GM10266 (cell line): Measurements from ENCODE around the gene SCIN.
"Not testable (repeated sequence)": the region's sequence is repeated elsewhere in the genome, so short reads cannot be mapped to it uniquely, and the experiment has no call there.

ENCODE experiments used
- DNase-seq: peaks from one replicate; pipeline ENCODE4 v3.0.0; 2012; ENCODE audit errors: extremely low spot score
- TF ChIP-seq, protein P1 (sequence below): IDR thresholded peaks from 2 replicates; pipeline ENCODE4 v1.5.1; 2012; ENCODE audit warnings: mild to moderate bottlenecking, low read depth; ENCODE audit not compliant: control insufficient read depth, insufficient read depth; ENCODE audit errors: missing control alignments

The SCIN gene

DNA sequence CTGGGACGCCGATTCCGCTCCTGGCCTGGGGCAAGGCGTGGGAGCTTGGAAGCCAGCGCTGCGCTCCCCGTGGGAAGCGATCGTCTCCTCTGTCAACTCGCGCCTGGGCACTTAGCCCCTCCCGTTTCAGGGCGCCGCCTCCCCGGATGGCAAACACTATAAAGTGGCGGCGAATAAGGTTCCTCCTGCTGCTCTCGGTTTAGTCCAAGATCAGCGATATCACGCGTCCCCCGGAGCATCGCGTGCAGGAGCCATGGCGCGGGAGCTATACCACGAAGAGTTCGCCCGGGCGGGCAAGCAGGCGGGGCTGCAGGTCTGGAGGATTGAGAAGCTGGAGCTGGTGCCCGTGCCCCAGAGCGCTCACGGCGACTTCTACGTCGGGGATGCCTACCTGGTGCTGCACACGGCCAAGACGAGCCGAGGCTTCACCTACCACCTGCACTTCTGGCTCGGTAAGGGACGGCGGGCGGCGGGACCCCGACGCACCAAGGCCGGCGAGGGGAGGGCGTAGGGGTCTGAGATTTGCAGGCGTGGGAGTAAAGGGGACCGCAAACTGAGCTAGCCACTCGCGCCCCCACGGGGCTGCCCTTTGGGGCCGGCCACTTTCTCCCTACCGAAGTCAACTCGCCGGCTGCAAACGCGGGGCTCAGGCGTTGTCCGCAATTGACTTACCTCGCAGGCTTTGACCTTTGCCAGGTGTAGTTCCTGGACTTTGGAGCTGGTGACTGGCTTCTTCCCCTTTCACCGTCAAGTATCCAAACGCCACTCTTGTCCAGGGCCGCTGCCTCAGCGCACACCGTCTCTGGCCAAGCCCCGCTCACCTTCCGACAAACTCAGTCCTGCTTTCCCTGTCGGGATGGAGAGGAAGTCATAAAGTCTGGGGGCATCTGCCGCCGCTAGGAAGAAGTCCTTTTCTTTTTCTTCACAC is at the start of gene SCIN:
TSS of gene SCIN (plus strand) at position 187 of the 928 bp plus-strand sequence. CDS start at position 254, 67 bp downstream.
- TF ChIP-seq, protein P1, sequence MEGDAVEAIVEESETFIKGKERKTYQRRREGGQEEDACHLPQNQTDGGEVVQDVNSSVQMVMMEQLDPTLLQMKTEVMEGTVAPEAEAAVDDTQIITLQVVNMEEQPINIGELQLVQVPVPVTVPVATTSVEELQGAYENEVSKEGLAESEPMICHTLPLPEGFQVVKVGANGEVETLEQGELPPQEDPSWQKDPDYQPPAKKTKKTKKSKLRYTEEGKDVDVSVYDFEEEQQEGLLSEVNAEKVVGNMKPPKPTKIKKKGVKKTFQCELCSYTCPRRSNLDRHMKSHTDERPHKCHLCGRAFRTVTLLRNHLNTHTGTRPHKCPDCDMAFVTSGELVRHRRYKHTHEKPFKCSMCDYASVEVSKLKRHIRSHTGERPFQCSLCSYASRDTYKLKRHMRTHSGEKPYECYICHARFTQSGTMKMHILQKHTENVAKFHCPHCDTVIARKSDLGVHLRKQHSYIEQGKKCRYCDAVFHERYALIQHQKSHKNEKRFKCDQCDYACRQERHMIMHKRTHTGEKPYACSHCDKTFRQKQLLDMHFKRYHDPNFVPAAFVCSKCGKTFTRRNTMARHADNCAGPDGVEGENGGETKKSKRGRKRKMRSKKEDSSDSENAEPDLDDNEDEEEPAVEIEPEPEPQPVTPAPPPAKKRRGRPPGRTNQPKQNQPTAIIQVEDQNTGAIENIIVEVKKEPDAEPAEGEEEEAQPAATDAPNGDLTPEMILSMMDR, result no peak
- no peak for DNase-seq

DNA sequence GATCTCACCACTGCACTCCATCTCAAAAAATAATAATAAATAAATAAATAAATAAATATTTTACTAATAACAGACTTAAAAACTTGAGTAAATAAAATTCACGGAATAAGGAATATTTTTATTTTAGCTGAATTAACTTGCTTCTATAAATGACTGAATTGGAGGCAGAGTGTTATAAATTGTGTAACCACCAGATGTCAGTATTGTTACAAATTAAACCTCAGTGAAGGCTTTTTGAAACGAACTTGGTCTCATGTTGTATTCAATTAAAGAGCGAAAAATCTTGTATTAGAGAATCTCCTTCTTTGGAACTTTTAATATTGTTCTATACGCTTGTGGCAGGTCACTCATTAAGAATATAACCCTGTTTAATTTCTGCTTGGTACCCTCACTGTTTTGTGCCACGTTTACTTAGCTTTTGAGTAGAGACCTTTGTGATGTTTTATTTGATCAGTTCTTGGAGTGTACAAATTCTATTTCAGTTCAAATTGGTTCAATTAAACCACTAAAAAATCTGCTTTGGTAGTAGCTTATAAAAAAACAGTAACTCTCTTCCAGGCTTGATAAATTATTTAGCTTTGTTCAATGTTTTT is 45.6 kb upstream of the SCIN start:
- TF ChIP-seq, protein P1, result peak; percentile 55
- DNase-seq, result peak; percentile 22

DNA sequence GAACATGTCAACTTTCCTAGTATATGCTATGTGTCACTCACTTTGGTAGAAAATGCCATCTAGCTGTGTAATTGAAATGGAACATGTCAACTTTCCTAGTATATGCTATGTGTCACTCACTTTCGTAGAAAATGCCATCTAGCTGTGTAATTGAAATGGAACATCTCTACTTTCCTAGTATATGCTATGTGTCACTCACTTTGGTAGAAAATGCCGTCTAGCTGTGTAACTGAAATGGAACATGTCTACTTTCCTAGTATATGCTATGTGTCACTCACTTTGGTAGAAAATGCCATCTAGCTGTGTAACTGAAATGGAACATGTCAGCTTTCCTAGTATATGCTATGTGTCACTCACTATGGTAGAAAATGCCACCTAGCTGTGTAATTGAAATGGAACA is 43.8 kb upstream of the SCIN start:
- not testable (repeated sequence) for DNase-seq

DNA sequence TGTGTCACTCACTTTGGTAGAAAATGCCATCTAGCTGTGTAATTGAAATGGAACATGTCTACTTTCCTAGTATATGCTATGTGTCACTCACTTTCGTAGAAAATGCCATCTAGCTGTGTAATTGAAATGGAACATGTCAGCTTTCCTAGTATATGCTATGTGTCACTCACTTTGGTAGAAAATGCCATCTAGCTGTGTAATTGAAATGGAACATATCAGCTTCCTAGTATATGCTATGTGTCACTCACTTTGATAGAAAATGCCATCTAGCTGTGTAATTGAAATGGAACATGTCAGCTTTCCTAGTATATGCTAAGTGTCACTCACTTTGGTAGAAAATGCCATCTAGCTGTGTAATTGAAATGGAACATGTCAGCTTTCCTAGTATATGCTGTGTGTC is 42.9 kb upstream of the SCIN start:
- DNase-seq, result not testable (repeated sequence)

DNA sequence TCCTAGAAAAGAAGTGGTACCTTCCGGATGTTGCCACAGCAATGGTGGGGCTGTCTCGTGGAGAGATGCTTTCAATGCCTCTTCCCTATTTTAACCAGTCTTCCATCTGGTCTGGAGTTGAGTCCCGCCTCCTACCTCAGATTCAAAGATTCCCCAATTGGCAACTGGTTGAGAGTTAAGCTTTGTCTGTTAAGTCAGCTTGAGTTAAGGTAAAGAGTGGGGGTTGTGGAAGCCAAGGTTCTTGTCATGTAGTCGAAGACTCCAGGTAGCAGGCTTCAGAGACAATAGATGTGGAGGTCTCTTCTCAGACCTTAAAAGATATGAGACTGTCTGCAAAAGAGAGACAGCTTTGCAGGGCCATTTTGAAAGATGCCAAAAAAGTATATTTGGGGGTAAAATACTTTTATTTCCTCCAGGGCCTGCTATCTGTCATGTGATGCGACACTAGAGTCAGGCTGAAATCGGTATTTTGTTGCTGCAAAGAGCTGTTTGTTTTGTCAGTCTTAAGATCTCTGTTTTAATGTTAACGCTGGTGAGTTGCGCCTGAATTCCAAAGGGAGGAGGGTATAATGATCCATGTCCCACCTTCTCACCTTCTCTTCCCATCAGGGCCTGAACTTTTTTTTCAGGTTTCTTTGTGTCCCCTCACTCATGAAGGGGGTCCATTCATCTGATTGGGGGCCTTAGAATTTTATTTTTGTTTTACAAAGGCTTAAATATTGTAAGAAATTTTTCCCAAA is 40.4 kb upstream of the SCIN start:
- TF ChIP-seq, protein P1, result no peak
- DNase-seq, result no peak

DNA sequence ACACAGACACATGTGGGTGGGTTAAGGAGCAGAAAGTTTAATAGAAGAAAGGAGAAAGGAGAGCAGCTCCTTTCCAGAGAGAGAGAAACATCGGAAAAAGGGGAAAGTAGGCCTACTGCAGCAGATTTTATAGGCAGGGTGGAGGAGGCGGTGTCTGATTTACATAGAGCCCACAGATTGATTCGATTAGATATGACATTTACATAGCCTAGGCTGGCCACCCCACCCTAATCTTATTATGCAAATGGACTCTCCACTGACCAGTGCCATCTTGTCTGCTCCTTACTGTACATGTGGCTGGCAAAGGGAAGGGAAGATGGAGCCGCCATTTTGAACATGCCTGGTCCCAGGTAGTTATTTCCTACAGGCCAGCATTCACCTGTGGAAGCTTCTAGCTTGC is 38.7 kb upstream of the SCIN start:
- TF ChIP-seq, protein P1, result no peak

DNA sequence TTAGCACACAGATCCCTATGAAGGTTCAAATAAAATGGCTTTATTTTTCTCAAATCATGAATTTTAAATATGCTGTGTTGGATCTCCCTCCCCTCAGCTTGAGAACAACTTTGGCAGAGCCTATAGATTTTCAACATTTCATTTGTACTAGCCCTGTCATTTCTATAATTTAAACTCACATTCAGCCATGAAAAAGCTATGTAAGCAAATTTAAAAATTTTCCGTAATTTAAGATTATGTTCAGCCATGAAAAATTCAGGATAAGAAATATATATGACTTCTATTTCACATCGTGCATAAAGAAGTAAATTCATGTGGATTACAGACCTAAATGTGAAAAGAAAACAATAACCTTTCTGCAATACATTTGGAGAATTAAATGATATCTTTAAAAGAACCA is 36.5 kb upstream of the SCIN start:
- TF ChIP-seq, protein P1, result no peak
- no peak for DNase-seq

More for the DNA sequence above, 38.7 kb upstream of the SCIN start:
- no peak for DNase-seq

DNA sequence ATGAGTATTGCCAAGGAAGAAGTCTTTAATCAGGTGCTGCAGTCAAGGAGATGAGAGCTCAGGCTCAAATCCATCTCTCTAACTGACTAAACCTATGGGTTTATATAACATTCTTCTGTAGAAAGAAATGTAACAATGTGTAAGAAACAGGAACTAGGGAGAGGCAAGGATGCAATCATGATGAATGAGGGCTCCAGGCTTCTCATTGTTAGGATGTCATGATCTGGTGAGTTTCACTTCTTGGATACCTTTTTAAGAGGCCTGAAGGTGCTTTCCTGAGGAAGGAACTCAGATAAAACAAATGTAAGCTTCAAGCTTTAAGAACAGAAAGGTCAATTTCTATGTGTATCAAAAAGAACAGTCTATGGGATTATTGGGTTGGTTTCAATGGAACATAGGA is 30.8 kb upstream of the SCIN start:
- TF ChIP-seq, protein P1, result no peak
- DNase-seq, result no peak
